ENCODE measurements around the gene C15orf40. TPM values are rescaled to one million over a fixed set of nuclear protein-coding genes. Genes with fewer than 3 reads are reported as not detected.

Gene C15orf40
- total RNA-seq, 2 donors from 2014 or later, result 22.4 to 22.7 TPM

Other genes with a start within 250 kb of the C15orf40 start
- not detected for gene FSD2, start 205.6 kb downstream of the C15orf40 start, total RNA-seq
- 10 to 100 TPM in 1 of 2 donors, 1 to 10 TPM in 1; 9.1 to 11.3 TPM for gene WHAMM, start 202.0 kb downstream of the C15orf40 start, total RNA-seq
- gene HOMER2, start 58.9 kb downstream of the C15orf40 start, total RNA-seq, result 1 to 10 TPM; 2.0 to 2.1 TPM
- gene RAMAC, start 25.4 kb downstream of the C15orf40 start, total RNA-seq, result 10 to 100 TPM; 21.9 to 22.5 TPM
- gene BTBD1, start 55.6 kb upstream of the C15orf40 start, total RNA-seq, result 10 to 100 TPM; 62.8 to 70.1 TPM
- gene TM6SF1, start 96.0 kb upstream of the C15orf40 start, total RNA-seq, result 1 to 10 TPM in 1 of 2 donors, under 1 TPM in 1; 0.67 to 2.0 TPM
- 10 to 100 TPM in 1 of 2 donors, 1 to 10 TPM in 1; 9.2 to 13.6 TPM for gene HDGFL3, start 196.2 kb upstream of the C15orf40 start, total RNA-seq

Data from left colon (tissue), 2 donors.